ENCODE results near the gene SLC35A4.

Gene SLC35A4, protein sequence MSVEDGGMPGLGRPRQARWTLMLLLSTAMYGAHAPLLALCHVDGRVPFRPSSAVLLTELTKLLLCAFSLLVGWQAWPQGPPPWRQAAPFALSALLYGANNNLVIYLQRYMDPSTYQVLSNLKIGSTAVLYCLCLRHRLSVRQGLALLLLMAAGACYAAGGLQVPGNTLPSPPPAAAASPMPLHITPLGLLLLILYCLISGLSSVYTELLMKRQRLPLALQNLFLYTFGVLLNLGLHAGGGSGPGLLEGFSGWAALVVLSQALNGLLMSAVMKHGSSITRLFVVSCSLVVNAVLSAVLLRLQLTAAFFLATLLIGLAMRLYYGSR

DNA sequence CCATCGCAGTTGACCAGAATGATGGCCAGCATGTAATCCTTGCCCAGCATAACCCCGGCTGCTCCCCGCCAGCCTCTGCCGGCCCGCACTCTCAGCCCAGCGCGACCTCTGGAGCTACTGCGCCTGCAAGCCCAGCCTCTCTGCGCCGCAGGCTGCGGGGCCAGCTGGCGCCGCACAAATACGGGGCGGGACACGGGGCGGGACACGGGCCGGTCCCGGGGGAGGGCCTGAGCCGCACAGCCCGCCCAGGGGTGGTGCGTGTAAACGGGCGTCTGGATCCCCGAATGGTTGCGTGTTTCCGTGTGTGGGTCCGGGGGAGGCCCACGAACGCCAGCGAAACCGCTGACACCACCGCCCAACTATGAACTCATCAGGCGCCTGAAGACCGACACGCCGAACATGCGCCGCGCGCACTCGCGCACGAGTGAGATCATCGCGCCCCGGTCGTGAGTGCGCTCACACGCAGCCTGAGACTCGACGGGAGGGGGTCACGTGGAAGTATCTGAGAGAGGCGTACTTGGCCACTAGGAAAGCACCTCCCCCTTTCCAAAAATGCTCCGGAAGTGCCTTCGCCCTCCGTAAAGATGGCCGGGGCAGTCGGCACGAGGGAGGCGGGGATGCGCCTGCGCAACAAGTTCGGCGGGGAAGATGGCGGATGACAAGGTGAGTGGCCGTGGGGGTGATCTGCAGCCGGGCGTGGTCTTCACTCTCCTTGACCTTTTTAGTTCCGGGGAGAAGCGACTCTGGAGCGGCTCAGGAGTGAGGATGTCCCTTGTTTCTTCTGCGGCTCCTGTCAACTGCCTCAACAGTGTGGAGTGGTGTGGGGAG, at the start of gene SLC35A4, which contains the start of gene APBB3:
TSS of gene SLC35A4 (plus strand) at position 633 of the 828 bp plus-strand sequence. CDS start 2,342 bp downstream, outside the sequence.
TSS of gene APBB3 (minus strand) at position 403 of the 828 bp plus-strand sequence. CDS start at position 50, 353 bp downstream.
- peak; percentile 78 for DNase-seq

DNA sequence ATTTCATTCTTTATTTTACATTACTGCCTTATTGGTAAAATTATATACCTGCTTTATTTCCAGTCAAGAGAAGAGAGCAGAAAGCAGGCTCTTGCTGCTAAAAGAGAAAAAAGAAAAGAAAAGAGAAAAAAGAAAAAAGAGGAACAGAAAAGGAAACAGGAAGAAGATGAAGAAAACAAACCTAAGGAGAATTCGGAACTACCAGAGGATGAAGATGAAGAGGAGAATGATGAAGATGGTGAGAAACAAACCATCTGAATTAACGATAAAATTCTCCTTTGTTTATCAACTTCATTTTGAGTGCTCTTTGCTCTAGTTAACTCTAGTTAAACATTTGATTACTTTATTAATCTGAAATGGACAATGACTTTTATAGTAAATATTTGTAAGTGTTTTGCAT, 40.6 kb upstream of the SLC35A4 start:
- no peak for DNase-seq

DNA sequence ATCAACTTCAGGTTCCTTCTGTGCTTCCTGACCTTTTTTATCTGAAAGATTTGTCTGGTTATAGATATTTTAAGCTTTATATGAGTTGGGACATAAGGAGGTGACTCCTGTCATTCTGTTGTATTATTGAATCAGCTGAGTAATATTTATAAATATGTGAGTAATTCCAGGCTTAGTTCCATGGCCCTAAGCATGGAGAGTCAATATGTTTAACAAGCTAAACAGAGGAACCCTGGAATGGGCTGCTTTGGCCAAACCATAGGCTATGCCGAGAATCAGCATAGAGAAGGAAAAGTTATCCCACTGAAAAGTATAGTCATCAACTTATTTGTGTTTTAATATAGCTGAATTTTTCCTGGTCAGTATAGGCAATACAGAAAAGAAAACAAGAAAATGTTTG, 24.4 kb upstream of the SLC35A4 start:
- DNase-seq: no peak

DNA sequence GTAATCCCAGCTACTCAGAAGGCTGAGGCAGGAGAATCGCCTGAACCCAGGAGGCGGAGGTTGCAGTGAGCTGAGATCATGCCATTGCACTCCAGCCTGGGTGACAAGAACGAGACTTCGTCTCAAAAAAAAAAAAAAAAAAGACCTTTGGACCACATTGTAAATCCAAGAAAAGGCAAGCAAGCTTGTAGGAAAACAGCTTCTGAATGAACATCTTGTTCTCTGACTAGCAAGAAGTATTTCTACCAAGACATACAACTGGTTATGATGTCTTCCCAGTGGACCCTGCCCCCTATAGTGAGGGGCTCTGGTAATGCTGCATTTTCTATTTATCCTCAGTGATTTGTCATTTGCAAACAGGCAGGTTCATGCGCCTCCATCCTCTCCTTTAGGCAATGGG, 21.7 kb upstream of the SLC35A4 start:
- no peak for DNase-seq

DNA sequence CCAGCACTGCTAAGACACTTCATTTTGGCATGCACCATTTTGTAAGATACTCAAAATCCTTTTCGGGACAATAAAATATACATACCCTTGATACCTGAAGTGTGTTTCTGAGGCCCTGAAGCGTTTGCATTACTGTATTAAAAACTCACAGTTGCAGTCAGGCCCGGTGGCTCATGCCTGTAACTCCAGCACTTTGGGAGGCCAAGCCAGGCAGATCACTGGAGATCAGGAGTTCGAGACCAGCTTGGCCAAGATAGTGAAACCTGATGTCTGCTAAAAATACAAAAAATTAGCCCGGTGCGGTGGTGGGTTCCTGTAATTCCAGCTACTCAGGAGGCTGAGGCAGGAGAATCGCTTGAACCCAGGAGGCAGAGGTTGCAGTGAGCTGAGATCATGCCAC, 19.6 kb upstream of the SLC35A4 start:
- DNase-seq: no peak

DNA sequence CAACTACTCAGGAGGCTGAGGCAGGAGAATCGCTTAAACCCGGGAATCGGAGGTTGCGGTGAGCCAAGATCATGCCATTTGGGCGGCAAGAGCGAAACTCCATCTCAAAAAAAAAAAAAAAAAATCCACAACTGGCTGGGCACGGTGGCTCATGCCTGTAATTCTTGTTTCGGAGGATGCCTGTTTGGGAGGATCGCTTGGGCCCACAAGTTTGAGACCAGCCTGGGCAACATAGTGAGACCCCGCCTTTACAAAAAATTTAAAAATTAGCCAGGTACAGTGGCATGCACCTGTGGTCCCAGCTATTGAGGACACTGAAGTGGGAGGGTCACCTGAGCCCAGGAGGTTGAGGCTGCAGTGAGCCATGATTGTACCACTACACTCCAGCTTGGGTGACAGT, 19.0 kb upstream of the SLC35A4 start:
- DNase-seq: no peak

DNA sequence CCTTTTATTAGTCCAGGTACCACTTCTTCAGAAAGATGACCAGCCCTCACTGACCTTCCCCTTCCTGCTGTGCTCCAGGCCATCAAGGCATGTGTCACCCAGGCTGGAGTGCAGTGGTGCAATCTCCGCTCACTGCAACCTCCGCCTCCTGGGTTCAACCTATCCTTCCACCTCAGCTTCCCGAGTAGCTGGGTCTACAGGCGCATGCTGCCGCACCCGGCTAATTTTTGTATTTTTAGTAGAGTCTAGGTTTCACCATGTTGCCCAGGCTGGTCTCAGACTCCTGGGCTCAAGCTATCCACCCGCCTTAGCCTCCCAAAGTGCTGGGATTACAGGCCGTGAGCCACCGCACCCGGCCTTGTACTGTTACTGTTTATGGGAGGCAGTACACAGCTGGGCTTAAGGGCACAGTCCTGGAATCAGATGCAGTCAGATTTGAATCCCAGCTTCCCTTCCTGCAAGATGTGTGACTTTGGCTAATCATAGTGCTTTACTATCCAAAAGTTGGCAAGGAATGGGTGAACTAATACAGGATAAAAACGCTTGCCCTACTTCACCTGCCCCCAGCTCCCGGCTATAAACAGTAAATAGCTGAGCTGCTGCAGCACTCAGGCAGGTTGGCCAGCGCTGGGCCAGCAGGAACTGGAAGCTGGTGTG, 17.6 kb upstream of the SLC35A4 start:
- DNase-seq: no peak

DNA sequence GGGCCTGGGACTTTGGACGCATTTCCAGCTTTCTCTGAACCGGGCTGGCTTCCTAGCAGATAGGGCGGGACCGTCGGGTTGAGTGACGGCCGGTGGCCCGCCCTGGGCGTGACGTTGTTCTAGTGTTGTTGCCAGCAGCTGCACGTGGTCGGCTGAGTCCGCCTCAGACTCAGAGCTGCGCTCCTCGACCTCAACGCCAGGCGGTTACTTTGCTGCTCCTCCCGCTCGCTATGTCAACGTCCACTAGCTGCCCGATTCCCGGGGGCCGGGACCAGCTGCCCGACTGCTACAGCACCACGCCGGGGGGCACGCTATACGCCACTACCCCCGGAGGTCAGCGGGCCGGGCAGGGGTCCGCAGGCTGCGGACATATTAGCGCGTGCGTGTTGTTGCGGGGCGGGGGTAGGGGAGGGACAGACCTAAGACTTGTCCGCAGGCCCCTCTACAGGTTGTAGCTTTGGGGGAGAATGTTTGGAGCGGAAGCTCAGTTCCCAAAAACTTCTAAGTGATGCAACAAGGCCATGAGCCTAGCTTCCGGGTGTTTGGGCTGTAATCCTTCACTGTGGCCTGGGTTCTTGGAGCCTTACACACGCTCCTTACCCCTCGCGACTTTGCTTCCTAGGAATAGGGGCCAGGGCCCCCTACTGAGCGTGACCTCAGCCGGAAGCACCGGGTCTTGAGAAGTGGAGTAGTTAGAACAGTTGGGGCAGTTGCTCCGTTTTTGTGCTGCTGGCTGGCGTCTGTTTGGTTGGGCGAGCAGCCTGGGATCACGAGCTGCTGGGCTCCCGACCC, 16.9 kb upstream of the SLC35A4 start, which contains the start of gene EIF4EBP3:
TSS of gene EIF4EBP3 (plus strand) at position 155 of the 792 bp plus-strand sequence. CDS start at position 231, 76 bp downstream.
- DNase-seq: peak; percentile 11

DNA sequence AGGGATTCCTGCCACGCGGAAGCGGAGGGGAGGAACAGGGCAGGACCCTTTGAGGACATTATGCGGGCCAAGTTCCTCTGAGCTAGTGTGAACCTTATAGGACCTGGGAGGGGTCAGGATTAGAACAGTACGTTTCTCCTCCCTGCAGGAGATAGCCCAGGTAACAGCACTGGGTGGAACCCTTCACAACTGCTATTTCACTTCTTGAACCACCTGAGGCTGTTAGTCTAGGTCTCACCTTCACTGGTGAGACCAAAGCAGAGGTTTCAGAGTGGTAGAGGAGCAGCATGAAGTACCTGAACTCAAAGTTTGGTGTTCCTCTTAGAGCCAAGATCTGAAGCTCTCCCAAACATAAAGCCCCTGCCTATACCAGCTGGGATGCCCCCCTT, 16.3 kb upstream of the SLC35A4 start:
- DNase-seq: no peak

DNA sequence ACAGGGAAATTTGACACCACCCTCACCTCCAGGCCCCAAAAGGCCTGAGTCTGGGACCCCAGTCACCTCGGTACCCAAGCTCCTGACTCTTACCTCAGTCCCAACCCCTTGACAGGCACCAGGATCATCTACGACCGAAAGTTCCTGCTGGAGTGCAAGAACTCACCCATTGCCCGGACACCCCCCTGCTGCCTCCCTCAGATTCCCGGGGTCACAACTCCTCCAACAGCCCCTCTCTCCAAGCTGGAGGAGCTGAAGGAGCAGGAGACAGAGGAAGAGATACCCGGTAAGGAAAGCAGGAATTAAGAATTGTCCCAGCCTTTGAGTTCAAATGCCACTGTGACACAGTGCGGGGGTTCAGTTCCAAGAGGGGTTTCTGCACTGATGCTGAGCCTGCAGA, 15.8 kb upstream of the SLC35A4 start:
- DNase-seq: no peak

DNA sequence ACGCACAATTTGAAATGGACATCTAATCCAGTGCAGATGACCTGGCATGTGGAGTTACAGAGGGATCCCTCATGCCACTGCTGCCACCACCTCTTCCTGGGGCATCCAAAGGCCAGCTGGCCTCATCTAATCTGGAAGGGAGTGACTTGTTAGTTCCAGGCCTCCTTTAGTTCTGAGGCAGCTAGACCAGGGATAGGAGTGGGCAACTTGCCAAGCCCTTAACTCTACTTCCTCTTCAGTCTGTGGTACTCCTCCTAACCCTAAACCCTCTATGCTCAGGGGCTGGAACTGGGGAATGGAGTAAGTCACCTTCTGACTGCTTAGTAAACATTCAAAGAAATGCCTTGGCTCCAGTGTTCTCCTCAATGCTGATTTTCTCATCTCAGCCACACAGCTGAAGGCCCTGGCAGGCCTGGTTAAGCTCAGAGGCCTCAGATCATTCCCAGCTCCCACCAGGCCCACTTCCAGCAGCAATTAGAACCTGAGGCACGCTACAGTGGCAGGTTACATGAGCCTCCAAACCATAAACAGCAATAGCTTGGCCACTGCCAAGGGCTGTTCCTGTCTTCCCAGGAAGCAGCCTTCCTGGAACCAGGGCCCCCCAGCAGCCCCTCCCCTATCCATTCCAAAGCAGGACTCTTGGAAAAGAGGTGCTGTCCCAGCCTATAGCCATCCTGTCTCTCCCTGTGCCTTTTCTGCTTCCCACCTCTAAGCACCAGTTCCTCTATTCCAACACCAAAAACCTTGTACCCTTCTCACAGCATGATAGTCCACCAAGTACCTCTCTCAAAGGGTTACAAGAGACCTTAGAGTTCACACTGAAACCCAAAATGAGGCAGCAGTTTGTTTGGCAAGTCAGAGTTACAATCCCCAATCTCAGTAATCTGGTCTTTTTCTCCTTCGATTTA, 15.1 kb upstream of the SLC35A4 start:
- DNase-seq: no peak

DNA sequence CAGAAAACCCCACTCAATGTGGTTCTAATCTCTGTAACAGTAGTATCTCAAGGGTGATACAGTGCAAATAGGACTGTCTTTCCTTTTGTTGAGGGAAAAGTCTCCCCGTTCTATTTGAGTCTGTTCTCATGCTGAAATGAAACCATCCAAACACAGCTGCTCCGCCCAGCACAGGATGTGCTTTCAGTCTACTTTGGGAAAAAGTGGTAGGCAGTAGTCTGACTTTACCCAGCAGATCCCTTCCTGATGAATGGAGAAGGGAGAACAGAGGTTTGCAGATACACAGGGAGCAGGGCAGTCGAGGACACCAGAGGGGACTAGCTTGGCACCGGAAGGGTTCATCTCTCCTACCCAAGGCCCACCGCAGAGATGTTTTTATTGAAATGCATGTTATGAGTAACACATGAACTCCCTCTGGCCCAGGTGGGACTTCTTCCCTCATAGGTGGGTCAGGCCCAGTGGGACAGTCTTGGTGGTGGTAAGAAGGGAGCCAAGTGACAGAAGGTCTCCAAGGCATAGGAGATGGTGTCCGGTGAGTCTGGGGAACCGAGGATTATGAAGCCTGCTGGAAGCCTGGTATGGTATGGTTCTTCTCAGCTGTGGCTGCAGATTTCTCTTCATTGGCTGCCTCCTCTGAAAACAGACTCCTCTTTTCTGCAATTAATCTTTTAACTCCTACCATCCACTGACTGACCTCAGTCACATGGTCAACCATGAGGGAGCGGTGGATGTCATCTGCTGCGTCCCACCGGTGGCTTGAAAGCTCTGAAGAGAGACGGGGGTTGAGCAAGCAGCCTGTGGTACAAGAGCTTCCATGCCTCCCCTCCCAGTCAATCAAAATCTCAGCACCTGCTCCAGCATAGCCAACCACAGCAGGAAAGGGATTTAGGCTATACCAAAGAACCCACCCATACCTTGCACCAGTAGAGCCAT, 14.2 kb upstream of the SLC35A4 start:
- DNase-seq: no peak

DNA sequence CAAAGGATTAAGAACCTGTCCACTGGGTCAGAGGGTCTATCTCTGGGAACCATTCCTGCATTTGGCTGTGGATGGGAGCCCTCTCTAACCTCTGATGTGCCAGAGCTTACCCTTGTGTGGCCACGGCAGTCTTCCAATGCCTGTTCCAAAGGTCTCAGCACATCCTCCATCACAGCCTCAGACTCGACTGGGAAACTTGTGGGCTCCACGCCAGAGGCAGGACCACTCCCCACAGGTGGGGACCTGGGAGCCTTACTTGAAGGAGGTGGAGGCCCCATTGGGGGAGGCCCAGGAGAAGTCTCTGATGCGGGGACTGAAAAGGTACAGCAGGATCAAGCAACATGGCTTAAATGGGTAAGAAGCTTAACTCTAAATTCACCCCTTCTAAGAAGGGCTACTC, 12.8 kb upstream of the SLC35A4 start:
- no peak for DNase-seq

DNA sequence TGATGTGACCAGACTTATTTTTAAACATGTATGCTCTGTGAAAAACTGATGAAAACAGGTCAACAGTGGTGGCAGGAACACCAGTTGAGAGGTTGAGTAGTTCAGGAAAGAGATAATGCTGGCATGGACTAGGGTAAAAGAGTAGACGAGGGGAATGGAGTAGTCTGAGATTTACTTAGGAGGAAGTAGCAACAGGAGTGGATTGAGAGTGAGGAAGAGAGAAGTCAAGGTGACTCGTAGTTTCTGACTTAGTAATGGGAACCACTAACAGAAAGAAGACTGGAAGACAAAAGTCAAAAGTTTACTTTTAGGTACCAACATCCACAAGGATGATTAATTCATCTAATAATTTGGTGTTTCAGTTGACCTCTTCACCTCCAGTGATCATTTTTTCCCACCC, 11.0 kb upstream of the SLC35A4 start:
- DNase-seq: no peak

DNA sequence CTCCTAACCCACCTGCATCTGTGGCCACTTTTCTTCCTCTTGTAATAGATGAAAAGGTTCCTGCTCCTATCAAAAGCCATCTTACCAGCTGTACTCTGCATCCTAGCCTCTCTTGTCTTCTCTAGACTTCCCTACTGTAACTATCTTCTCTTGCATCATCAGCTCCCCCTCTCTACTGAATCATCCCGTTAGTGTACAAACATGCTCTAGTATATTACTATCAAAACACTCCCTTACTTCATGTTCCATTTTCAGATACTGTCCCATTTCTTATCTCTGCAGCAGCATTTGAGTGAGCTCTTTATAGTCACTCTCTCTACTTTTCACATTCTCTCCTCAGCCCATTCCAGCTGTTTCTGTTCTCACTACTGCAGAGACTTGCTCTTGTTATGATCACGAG, 10.2 kb upstream of the SLC35A4 start:
- no peak for DNase-seq

DNA sequence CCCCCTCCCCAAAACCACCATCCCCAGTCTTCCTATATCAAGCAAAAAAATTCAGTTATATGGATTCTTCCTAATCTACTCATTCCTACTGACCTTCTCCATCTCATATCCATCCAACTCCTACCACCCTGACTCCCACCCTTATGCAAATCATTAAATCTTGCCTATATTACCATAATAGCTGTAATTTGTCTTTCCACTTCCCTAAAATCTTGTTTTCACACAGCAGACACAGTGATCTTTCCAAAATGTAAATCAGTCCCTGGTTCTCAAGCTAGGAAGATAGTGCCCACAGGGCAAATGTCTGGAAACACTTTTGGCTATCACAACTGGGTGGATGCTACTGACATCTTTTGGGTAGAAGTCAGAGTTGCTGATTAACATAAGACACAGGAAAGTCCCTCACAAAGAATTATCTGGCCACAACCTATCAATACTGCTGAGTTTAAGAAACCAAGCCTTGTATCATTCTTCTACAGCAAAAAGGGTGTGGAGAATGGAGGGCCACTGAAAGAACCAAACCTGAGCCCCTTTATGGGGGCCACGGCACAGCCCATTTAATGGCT, 8.8 kb upstream of the SLC35A4 start:
- DNase-seq: no peak

DNA sequence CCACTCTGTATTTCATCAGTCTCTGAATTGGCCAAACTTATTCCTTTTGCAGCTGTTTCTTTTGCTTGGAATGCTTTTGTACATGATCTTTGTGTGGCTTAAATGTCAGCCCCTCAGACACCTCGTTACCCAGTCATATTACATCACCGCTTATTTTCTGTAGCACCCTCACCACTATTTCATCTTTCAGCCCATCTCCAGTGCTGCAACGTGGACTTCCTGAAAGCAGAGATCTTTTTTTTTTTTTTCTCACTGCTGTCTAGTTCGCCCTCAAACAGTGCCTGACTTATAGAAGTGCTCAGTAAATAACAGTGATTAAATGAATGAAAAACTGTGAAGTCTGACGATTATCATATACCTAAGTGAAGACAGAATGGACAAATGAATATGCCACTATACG, 8.2 kb upstream of the SLC35A4 start:
- DNase-seq: no peak

DNA sequence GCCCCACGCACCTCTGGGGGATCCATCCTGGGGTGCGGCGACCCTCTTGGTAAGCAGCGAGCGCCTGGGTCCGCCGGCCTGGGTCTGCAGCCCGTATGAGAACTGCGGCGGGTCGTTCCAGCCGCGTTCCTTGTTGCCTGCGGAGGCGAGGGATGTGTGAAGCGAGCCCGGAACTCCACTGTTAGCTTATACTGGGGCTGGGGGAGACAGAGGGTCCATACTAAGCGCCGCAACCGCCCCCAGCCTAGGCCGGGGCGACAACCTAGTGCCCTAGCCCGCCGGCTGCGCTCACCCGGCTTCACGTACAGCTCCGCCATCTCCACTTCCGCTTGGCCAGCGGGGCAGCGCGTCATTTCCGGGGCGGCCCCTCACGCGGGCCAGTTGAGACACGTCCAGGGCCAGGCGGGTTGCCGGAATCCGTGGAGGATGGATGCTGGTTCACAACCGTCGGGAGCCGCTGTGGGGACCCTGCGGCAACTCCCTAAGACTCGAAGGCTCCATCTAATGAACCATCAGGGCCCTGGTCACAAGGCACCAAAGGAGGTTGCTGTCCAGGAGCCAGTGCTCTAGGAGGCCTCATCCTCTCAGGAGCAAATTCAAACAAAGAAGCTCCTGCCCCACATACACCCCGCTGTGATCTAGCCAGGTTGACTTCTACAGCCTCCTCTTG, 7.4 kb upstream of the SLC35A4 start, which contains the start of gene SRA1:
TSS of gene SRA1 (minus strand) at position 338 of the 670 bp plus-strand sequence. CDS start at position 317, 21 bp downstream.
- peak; percentile 26 for DNase-seq

DNA sequence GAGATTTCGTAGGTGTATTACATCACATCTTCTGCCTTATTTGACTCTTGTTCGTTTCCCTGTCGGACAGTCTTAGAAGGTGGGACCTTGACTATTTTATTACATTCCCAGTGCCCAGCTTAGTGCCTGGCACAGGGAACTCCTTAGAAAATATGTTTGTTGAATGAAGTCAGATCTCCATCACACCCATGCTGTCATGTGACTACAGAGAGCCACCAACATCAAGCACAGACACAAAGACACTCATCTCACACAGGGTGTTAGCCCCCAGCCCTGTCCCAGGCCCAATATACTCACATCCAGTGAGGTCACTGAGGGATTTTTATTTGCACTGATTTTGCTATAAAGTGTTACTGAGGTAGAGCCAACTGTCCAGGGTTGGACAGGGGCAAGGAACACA, 6.7 kb upstream of the SLC35A4 start:
- no peak for DNase-seq

Data from NCI-H2081 treated with DMSO at 0.1 percent for 48 hours (cell line).